Endodermal cell (in vitro differentiated cells): ENCODE results near the gene PRR29. TPM values are rescaled to one million over a fixed set of nuclear protein-coding genes. Genes with fewer than 3 reads are reported as not detected.

ENCODE experiments used
- DNase-seq: peaks from one replicate; pipeline ENCODE4 v3.0.0-alpha.2; 2017
- H3K27ac ChIP-seq: 2 replicates; pipeline ENCODE4 v1.5.1; 2013; ENCODE audit warnings: mild to moderate bottlenecking, low read depth, low read length, moderate library complexity
- H3K27me3 ChIP-seq: 2 replicates; pipeline ENCODE4 v1.6.1; 2013; ENCODE audit warnings: mild to moderate bottlenecking, low read length, moderate library complexity; ENCODE audit not compliant: insufficient read depth, control insufficient read depth, poor library complexity, severe bottlenecking
- H3K36me3 ChIP-seq: 2 replicates; pipeline ENCODE4 v1.7.0; 2013; ENCODE audit warnings: mild to moderate bottlenecking, low read length, moderate library complexity; ENCODE audit not compliant: control insufficient read depth, insufficient read depth
- H3K4me1 ChIP-seq: one replicate; pipeline ENCODE4 v1.7.0; 2013; ENCODE audit warnings: low read length; ENCODE audit not compliant: control insufficient read depth, insufficient read depth
- H3K4me3 ChIP-seq: 2 replicates; pipeline ENCODE4 v1.5.1; 2013; ENCODE audit warnings: mild to moderate bottlenecking, low read length, moderate library complexity
- H3K9ac ChIP-seq: 2 replicates; pipeline ENCODE4 v1.6.1; 2013; ENCODE audit warnings: mild to moderate bottlenecking, low read length, moderate library complexity; ENCODE audit not compliant: poor library complexity, severe bottlenecking; ENCODE audit errors: extremely low read depth
- H3K9me3 ChIP-seq: 2 replicates; pipeline ENCODE4 v1.6.1; 2013; ENCODE audit warnings: mild to moderate bottlenecking, low read length, moderate library complexity; ENCODE audit not compliant: control insufficient read depth
- H3K27ac Mint-ChIP-seq: 2 replicates; pipeline ENCODE4 v1.8.0; 2020; ENCODE audit warnings: mixed read lengths
- H3K27me3 Mint-ChIP-seq: 2 replicates; pipeline ENCODE4 v1.8.0; 2021; ENCODE audit warnings: mild to moderate bottlenecking, mixed read lengths; ENCODE audit not compliant: insufficient read depth
- H3K36me3 Mint-ChIP-seq: 2 replicates; pipeline ENCODE4 v1.8.0; 2020; ENCODE audit warnings: low read depth, mixed read lengths
- H3K4me1 Mint-ChIP-seq: 2 replicates; pipeline ENCODE4 v1.8.0; 2020; ENCODE audit warnings: mixed read lengths
- H3K4me3 Mint-ChIP-seq: 2 replicates; pipeline ENCODE4 v1.8.0; 2020; ENCODE audit warnings: mild to moderate bottlenecking, moderate library complexity, mixed read lengths
- H3K9me3 Mint-ChIP-seq: 2 replicates; pipeline ENCODE4 v1.8.0; 2020; ENCODE audit warnings: mild to moderate bottlenecking, mixed read lengths
- CTCF ChIP-seq: fragments of 200-600 bp; sonication (generic); conservative IDR thresholded peaks from 2 replicates; pipeline ENCODE4 v1.5.0; 2021; ENCODE audit warnings: antibody characterized with exemption, mild to moderate bottlenecking
- WGBS, 2 experiments: methylation state at CpG; one replicate each; pipeline versions ENCODE4 v1.1.5 to v1.1.7; 2013; ENCODE audit warnings: missing lambda C conversion rate in 2 of 2, mixed read lengths in 1 of 2; ENCODE audit not compliant: insufficient coverage in 1 of 2, insufficient read length in 1 of 2; 5-methylcytosine and 5-hydroxymethylcytosine counted together
- total RNA-seq, 2 donors: library from RNA; stranded (reverse); fragmentation: NEBNext Ultra II Directional in 1 of 2; extraction: Animal tissue kit (Norgen Biotek cat#: 25700) in 1 of 2; gene quantifications; 2 replicates in 1 of 2; 3 replicates in 1 of 2; pipeline ENCODE4 v1.2.1, GENCODE V29; 2021

PRR29 gene
- total RNA-seq, 2 donors from 2014 or later, result 3.3 to 6.1 TPM

GRCh38 chr17:63985387-63986140 is 12.6 kb upstream of the PRR29 start:
- peak; percentile 66 for TF ChIP-seq CTCF
- Histone ChIP-seq H3K4me1 (no peaks in the 10 kb centered on the region), H3K27ac (no peak overlapping the region), H3K9ac (no peak overlapping the region), H3K4me3 (no peak overlapping the region), H3K36me3 (no peaks in the 10 kb centered on the region), H3K9me3 (no peaks in the 10 kb centered on the region), H3K27me3 (no peaks in the 10 kb centered on the region)
- Mint-ChIP-seq H3K9me3 (peaks cover 19% of the 10 kb centered on the region), H3K27me3 (no peaks in the 10 kb centered on the region), H3K4me1 (peaks cover 6% of the 10 kb centered on the region), H3K4me3 (no peak overlapping the region), H3K36me3 (peaks cover 1% of the 10 kb centered on the region), H3K27ac (no peak overlapping the region)
- peak; percentile 88 for DNase-seq
- 73 to 84% methylated on average over 5 to 13 of the region's 13 CpGs for WGBS, 2 experiments

GRCh38 chr17:63986821-63987220 is 11.3 kb upstream of the PRR29 start:
- Histone ChIP-seq H3K4me3 (no peak overlapping the region), H3K9me3 (no peaks in the 10 kb centered on the region), H3K36me3 (no peaks in the 10 kb centered on the region), H3K9ac (no peak overlapping the region), H3K27me3 (peaks cover 5% of the 10 kb centered on the region), H3K4me1 (no peaks in the 10 kb centered on the region), H3K27ac (no peak overlapping the region)
- no peak for DNase-seq
- TF ChIP-seq CTCF, result no peak
- peaks cover 1% of the 10 kb centered on the region for H3K36me3 Mint-ChIP-seq
- H3K4me1 Mint-ChIP-seq, result peaks cover 6% of the 10 kb centered on the region
- peaks cover 12% of the 10 kb centered on the region for H3K9me3 Mint-ChIP-seq
- H3K4me3 Mint-ChIP-seq, result no peak overlapping the region
- no peak overlapping the region for H3K27ac Mint-ChIP-seq
- WGBS, 2 experiments, result 93% methylated on average over 3 of the region's 3 CpGs; no CpG with 5 or more reads in 1 of the 2 experiments
- peaks cover 9% of the 10 kb centered on the region for H3K27me3 Mint-ChIP-seq

- Histone ChIP-seq H3K4me1 (no peaks in the 10 kb centered on the region), H3K9ac (no peak overlapping the region), H3K9me3 (no peaks in the 10 kb centered on the region), H3K4me3 (no peak overlapping the region), H3K36me3 (no peaks in the 10 kb centered on the region), H3K27ac (no peak overlapping the region), H3K27me3 (peaks cover 11% of the 10 kb centered on the region)
- H3K4me1 Mint-ChIP-seq, result peaks cover 6% of the 10 kb centered on the region
- peaks cover 1% of the 10 kb centered on the region for H3K36me3 Mint-ChIP-seq
- WGBS, 2 experiments, result 84 to 92% methylated on average over 9 to 18 of the region's 18 CpGs
- no peak for TF ChIP-seq CTCF
- peaks cover 6% of the 10 kb centered on the region for H3K9me3 Mint-ChIP-seq
- no peak overlapping the region for H3K4me3 Mint-ChIP-seq
- H3K27ac Mint-ChIP-seq, result no peak overlapping the region
- DNase-seq, result no peak
- H3K27me3 Mint-ChIP-seq, result peaks cover 16% of the 10 kb centered on the region
Measured at GRCh38 chr17:63987221-63988126, 10.7 kb upstream of the PRR29 start.
